ENCODE data around the gene DNASE1L3.

- TF ChIP-seq, protein P1, sequence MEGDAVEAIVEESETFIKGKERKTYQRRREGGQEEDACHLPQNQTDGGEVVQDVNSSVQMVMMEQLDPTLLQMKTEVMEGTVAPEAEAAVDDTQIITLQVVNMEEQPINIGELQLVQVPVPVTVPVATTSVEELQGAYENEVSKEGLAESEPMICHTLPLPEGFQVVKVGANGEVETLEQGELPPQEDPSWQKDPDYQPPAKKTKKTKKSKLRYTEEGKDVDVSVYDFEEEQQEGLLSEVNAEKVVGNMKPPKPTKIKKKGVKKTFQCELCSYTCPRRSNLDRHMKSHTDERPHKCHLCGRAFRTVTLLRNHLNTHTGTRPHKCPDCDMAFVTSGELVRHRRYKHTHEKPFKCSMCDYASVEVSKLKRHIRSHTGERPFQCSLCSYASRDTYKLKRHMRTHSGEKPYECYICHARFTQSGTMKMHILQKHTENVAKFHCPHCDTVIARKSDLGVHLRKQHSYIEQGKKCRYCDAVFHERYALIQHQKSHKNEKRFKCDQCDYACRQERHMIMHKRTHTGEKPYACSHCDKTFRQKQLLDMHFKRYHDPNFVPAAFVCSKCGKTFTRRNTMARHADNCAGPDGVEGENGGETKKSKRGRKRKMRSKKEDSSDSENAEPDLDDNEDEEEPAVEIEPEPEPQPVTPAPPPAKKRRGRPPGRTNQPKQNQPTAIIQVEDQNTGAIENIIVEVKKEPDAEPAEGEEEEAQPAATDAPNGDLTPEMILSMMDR (IDR thresholded peaks at IDR 0.05 in 8 of 11, conservative IDR thresholded peaks at IDR 0.05 in 3 of 11) = no peak
- TF ChIP-seq POLR2AphosphoS5 (IDR thresholded peaks at IDR 0.05) = no peak
Measured at GRCh38 chr3:58164906-58165821, 45.6 kb downstream of the DNASE1L3 start.

All from spleen (tissue), 7 donors.